B cell (primary cell): ENCODE measurements around the gene CAMK1D. TPM values are rescaled to one million over a fixed set of nuclear protein-coding genes. Genes with fewer than 3 reads are reported as not detected.
A peak's percentile ranks its signal among the peaks of the same experiment; 100 is the strongest.

Source experiments
- ATAC-seq: fragments of 200-7000 bp; cut with Tn5 transposase; one replicate; pipeline ENCODE4 v1.10.0; 2021; ENCODE audit warnings: low read depth, mild to moderate bottlenecking, moderate number of reproducible peaks, moderate library complexity
- CTCF ChIA-PET: fragments of 350-600 bp; sonication (Branson Sonifier 250); formaldehyde crosslinking; loops from one replicate; lab custom pipeline; 2021; ENCODE audit warnings: antibody characterized with exemption, inconsistent platforms; lab: Charles Lee
- POLR2A ChIA-PET: fragments of 350-600 bp; sonication (Branson Sonifier 250); formaldehyde crosslinking; loops from one replicate; lab custom pipeline; 2021; ENCODE audit warnings: antibody characterized with exemption; lab: Charles Lee
- DNase-seq: peaks from one replicate; pipeline ENCODE4 v3.0.0; 2013
- H2AFZ ChIP-seq: 2 replicates; pipeline ENCODE4 v1.6.1; 2012; ENCODE audit warnings: mild to moderate bottlenecking, low read depth, low read length; ENCODE audit not compliant: insufficient read depth, poor library complexity, severe bottlenecking
- H3K27ac ChIP-seq, 2 donors: 1 replicate in 1 of 2; 2 replicates in 1 of 2; pipeline ENCODE4 v1.5.1; 2012 to 2013; ENCODE audit warnings: low read length in 2 of 2, mild to moderate bottlenecking in 2 of 2, moderate library complexity in 1 of 2
- H3K27me3 ChIP-seq, 4 experiments: fragments of 200-600 bp in 1 of 4; sonication (generic) in 1 of 4; replicated peaks in 1 of 4; 1 replicate in 2 of 4; 2 replicates in 2 of 4; pipeline versions ENCODE4 v1.6.1 to v1.7.0; 2013 to 2016; ENCODE audit warnings: low read length in 3 of 4, mild to moderate bottlenecking in 2 of 4, mixed read lengths in 1 of 4, moderate library complexity in 1 of 4; ENCODE audit not compliant: insufficient read depth in 4 of 4, control insufficient read depth in 3 of 4; ENCODE audit errors: control extremely low read depth in 1 of 4
- H3K36me3 ChIP-seq, 2 experiments: replicated peaks in 1 of 2; 1 replicate in 1 of 2; 2 replicates in 1 of 2; pipeline versions ENCODE4 v1.6.1 to v1.7.1; 2013; ENCODE audit warnings: low read length in 1 of 2; ENCODE audit not compliant: insufficient read depth in 2 of 2, control insufficient read depth in 1 of 2; ENCODE audit errors: control extremely low read depth in 1 of 2, extremely low read depth in 1 of 2
- H3K4me1 ChIP-seq, 2 donors: fragments of 200-600 bp in 1 of 2; sonication (generic) in 1 of 2; 1 replicate in 1 of 2; 2 replicates in 1 of 2; pipeline versions ENCODE4 v1.5.1 to v1.6.1; 2013 to 2017; ENCODE audit warnings: low read length in 2 of 2; ENCODE audit not compliant: control insufficient read depth in 2 of 2, insufficient read depth in 2 of 2
- H3K4me2 ChIP-seq: replicated peaks from 2 replicates; pipeline ENCODE3; 2012; ENCODE audit warnings: mild to moderate bottlenecking, low read depth, low read length; ENCODE audit not compliant: poor library complexity, severe bottlenecking
- H3K4me3 ChIP-seq, 5 experiments: fragments of 200-600 bp in 1 of 5; sonication (generic) in 1 of 5; 1 replicate in 3 of 5; 2 replicates in 2 of 5; pipeline versions ENCODE4 v1.5.1 to v1.7.0; 2011 to 2016; ENCODE audit warnings: low read length in 4 of 5, mild to moderate bottlenecking in 4 of 5, low read depth in 2 of 5, control low read depth in 1 of 5, moderate library complexity in 1 of 5; ENCODE audit not compliant: insufficient read depth in 1 of 5; ENCODE audit errors: control extremely low read depth in 1 of 5, extremely low read depth in 1 of 5
- H3K79me2 ChIP-seq: fragments of 200-600 bp; sonication (generic); one replicate; pipeline ENCODE4 v1.6.0; 2016; ENCODE audit warnings: low read length; ENCODE audit not compliant: control insufficient read depth, insufficient read depth
- H3K9ac ChIP-seq: fragments of 200-600 bp; sonication (generic); 2 replicates; pipeline ENCODE4 v1.6.1; 2017; ENCODE audit warnings: mild to moderate bottlenecking, low read length, moderate library complexity
- H3K9me3 ChIP-seq, 3 donors: one replicate each; pipeline versions ENCODE4 v1.6.1 to v1.7.1; 2013; ENCODE audit warnings: low read length in 2 of 3; ENCODE audit not compliant: control insufficient read depth in 2 of 3, insufficient read depth in 1 of 3; ENCODE audit errors: control extremely low read depth in 1 of 3
- H4K20me1 ChIP-seq: 2 replicates; pipeline ENCODE4 v1.6.0; 2012; ENCODE audit warnings: mild to moderate bottlenecking, low read length; ENCODE audit not compliant: insufficient read depth, control insufficient read depth, poor library complexity, severe bottlenecking
- H3K27ac Mint-ChIP-seq: one replicate; pipeline ENCODE4 v1.8.0; 2021; ENCODE audit warnings: mixed read lengths
- H3K27me3 Mint-ChIP-seq: one replicate; pipeline ENCODE4 v1.8.0; 2021; ENCODE audit warnings: mixed read lengths
- H3K4me1 Mint-ChIP-seq: one replicate; pipeline ENCODE4 v1.8.0; 2021; ENCODE audit warnings: mixed read lengths
- H3K4me3 Mint-ChIP-seq: one replicate; pipeline ENCODE4 v1.8.0; 2021; ENCODE audit warnings: mixed read lengths
- H3K9me3 Mint-ChIP-seq: one replicate; pipeline ENCODE4 v1.8.0; 2022; ENCODE audit warnings: mixed read lengths; ENCODE audit not compliant: insufficient read depth
- EZH2 ChIP-seq: IDR thresholded peaks from 2 replicates; pipeline ENCODE4 v1.6.1; 2012; ENCODE audit warnings: borderline replicate concordance, low read depth, mild to moderate bottlenecking, moderate library complexity, low read length; ENCODE audit not compliant: insufficient read depth, poor library complexity, severe bottlenecking
- WGBS: methylation state at CpG from one replicate; pipeline ENCODE4 v1.1.5; 2013; ENCODE audit warnings: missing lambda C conversion rate; ENCODE audit not compliant: insufficient coverage; 5-methylcytosine and 5-hydroxymethylcytosine counted together
- intact Hi-C: fragments of 100-400 bp; cut with micrococcal nuclease; formaldehyde crosslinking; loops from one replicate; pipeline ENCODE4 v1.10.0; 2022
- polyA plus RNA-seq: library from polyadenylated mRNA; depleted of rRNA; stranded (reverse); fragments of >200 nt; gene quantifications from 2 replicates; pipeline ENCODE4 v1.2.3, GENCODE V29; 2012
- total RNA-seq, 2 donors: library from RNA; stranded (reverse); fragments of 120-200 nt in 1 of 2; gene quantifications; 1 replicate in 1 of 2; 2 replicates in 1 of 2; pipeline versions ENCODE4 v1.2.3 to v1.2.4, GENCODE V29; 2013 to 2022
- TF ChIP-seq, protein P1 (sequence below): fragments of 200-600 bp; IDR thresholded peaks from one replicate; pipeline ENCODE4 v1.8.0; 2022; ENCODE audit warnings: antibody characterized with exemption, mild to moderate bottlenecking

The CAMK1D gene
- total and polyA plus RNA-seq, 2 donors (not counting 1 experiment from before 2014, with no cell fraction given): 34.1 to 69.7 TPM

GRCh38 chr10:12590675-12591659 lies 241.6 kb downstream of the CAMK1D start:
- ATAC-seq (no peak), DNase-seq (no peak)
- H3K9ac ChIP-seq: no peak overlapping the region
- no peaks in the 10 kb centered on the region for H3K36me3 ChIP-seq
- peaks cover 2% of the 10 kb centered on the region for H3K9me3 Mint-ChIP-seq
- peak overlapping the region; percentile 16 for H3K27ac Mint-ChIP-seq
- H3K4me1 Mint-ChIP-seq: peaks cover 66% of the 10 kb centered on the region
- H3K4me1 ChIP-seq: peaks cover 30 to 33% of the 10 kb centered on the region in 2 donors
- no peaks in the 10 kb centered on the region for H3K27me3 Mint-ChIP-seq
- POLR2A ChIA-PET: no interaction called here
- H3K27me3 ChIP-seq: no peaks in the 10 kb centered on the region
- peaks cover 57% of the 10 kb centered on the region for H4K20me1 ChIP-seq
- no peak overlapping the region for H2AFZ ChIP-seq
- H3K4me2 ChIP-seq: no peak overlapping the region
- TF ChIP-seq EZH2: no peak
- TF ChIP-seq, protein P1, sequence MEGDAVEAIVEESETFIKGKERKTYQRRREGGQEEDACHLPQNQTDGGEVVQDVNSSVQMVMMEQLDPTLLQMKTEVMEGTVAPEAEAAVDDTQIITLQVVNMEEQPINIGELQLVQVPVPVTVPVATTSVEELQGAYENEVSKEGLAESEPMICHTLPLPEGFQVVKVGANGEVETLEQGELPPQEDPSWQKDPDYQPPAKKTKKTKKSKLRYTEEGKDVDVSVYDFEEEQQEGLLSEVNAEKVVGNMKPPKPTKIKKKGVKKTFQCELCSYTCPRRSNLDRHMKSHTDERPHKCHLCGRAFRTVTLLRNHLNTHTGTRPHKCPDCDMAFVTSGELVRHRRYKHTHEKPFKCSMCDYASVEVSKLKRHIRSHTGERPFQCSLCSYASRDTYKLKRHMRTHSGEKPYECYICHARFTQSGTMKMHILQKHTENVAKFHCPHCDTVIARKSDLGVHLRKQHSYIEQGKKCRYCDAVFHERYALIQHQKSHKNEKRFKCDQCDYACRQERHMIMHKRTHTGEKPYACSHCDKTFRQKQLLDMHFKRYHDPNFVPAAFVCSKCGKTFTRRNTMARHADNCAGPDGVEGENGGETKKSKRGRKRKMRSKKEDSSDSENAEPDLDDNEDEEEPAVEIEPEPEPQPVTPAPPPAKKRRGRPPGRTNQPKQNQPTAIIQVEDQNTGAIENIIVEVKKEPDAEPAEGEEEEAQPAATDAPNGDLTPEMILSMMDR: no peak
- no peak overlapping the region for H3K4me3 Mint-ChIP-seq
- CTCF ChIA-PET: interaction anchor here (1.4 kb wide), 1 partner anchor 119 kb away, joined by 4 read pairs; no protein-coding TSS in a partner anchor
- peaks cover 92% of the 10 kb centered on the region for H3K79me2 ChIP-seq
- 93% methylated on average over 12 of the region's 17 CpGs for WGBS
- peaks cover 0 to 9% (median 0%) of the 10 kb centered on the region in 3 donors for H3K9me3 ChIP-seq
- intact Hi-C loops: no loop called here
- H3K27ac ChIP-seq: no peak overlapping the region
- H3K4me3 ChIP-seq: no peak overlapping the region

GRCh38 chr10:12592967-12593366 lies 243.6 kb downstream of the CAMK1D start:
- 97% methylated on average over 3 of the region's 5 CpGs for WGBS
- no peak overlapping the region for H3K9ac ChIP-seq
- H3K27me3 Mint-ChIP-seq: no peaks in the 10 kb centered on the region
- peaks cover 92% of the 10 kb centered on the region for H3K79me2 ChIP-seq
- H3K27ac Mint-ChIP-seq: peak overlapping the region; percentile 12
- peaks cover 56% of the 10 kb centered on the region for H4K20me1 ChIP-seq
- H2AFZ ChIP-seq: no peak overlapping the region
- H3K4me1 ChIP-seq: peaks cover 19 to 21% of the 10 kb centered on the region in 2 donors
- no peak overlapping the region for H3K4me3 Mint-ChIP-seq
- no peak overlapping the region for H3K27ac ChIP-seq
- intact Hi-C loops: no loop called here
- TF ChIP-seq EZH2: no peak
- TF ChIP-seq, protein P1: no peak
- peaks cover 0 to 13% (median 0%) of the 10 kb centered on the region in 3 donors for H3K9me3 ChIP-seq
- no peak for DNase-seq
- no peaks in the 10 kb centered on the region for H3K27me3 ChIP-seq
- no peak for ATAC-seq
- peaks cover 0 to 7% of the 10 kb centered on the region in 2 experiments for H3K36me3 ChIP-seq
- ChIA-PET CTCF (no interaction called here), POLR2A (no interaction called here)
- no peak overlapping the region for H3K4me3 ChIP-seq
- H3K4me2 ChIP-seq: no peak overlapping the region
- H3K4me1 Mint-ChIP-seq: peaks cover 58% of the 10 kb centered on the region
- peaks cover 2% of the 10 kb centered on the region for H3K9me3 Mint-ChIP-seq
